Measurements from ENCODE around the gene LRMDA. TPM values are rescaled to one million over a fixed set of nuclear protein-coding genes. Genes with fewer than 3 reads are reported as not detected.
A peak's percentile ranks its signal among the peaks of the same experiment; 100 is the strongest.
"Not testable (repeated sequence)": the region's sequence is repeated elsewhere in the genome, so short reads cannot be mapped to it uniquely, and the experiment has no call there.

LRMDA gene
- total and polyA plus RNA-seq, 12 donors, result 30.7 to 132 (median 78.1) TPM

GRCh38 chr10:75617485-75618155 is 186.2 kb downstream of the LRMDA start:
- no peak overlapping the region for H3K27ac ChIP-seq
- intact Hi-C loops (cut with DNase I), result no loop called here
- 88 to 90% (median 90%) methylated on average over 4 of the region's 4 CpGs for WGBS, 4 donors

GRCh38 chr10:75619635-75620034 is 188.2 kb downstream of the LRMDA start:
- no peaks in the 10 kb centered on the region for H3K9me3 ChIP-seq (replicated peaks in 1 of 3)
- no peaks in the 10 kb centered on the region for H3K27me3 ChIP-seq
- TF ChIP-seq CTCF (IDR thresholded peaks at IDR 0.05), result no peak
- TF ChIP-seq POLR2A (IDR thresholded peaks at IDR 0.05), result no peak
- no peaks in the 10 kb centered on the region for H3K36me3 ChIP-seq (replicated peaks in 1 of 2)
- H3K4me1 ChIP-seq (replicated peaks in 1 of 2), result peaks cover 12 to 34% of the 10 kb centered on the region in 2 donors
- intact Hi-C loops (cut with DNase I), result no loop called here
- no peak overlapping the region for H3K4me3 ChIP-seq
- H3K27ac ChIP-seq, result no peak overlapping the region
- WGBS, 4 donors, result 92 to 96% (median 95%) methylated on average over 3 of the region's 3 CpGs
- DNase-seq, result no peak

More at GRCh38 chr10:75617485-75618155, 186.2 kb downstream of the LRMDA start:
- Histone ChIP-seq H3K4me3 (no peak overlapping the region), H3K9me3 (replicated peaks in 1 of 3) (no peaks in the 10 kb centered on the region), H3K4me1 (replicated peaks in 1 of 2) (peaks cover 20 to 33% of the 10 kb centered on the region in 2 donors), H3K27me3 (no peaks in the 10 kb centered on the region), H3K36me3 (replicated peaks in 1 of 2) (no peaks in the 10 kb centered on the region)
- no peak for TF ChIP-seq POLR2A (IDR thresholded peaks at IDR 0.05)
- TF ChIP-seq CTCF (IDR thresholded peaks at IDR 0.05), result no peak
- peak in 4 of 7 donors; percentile 43 to 57 (median 51) for DNase-seq

GRCh38 chr10:75620356-75620755 is 188.9 kb downstream of the LRMDA start:
- DNase-seq, result no peak
- intact Hi-C loops (cut with DNase I), result no loop called here
- no peaks in the 10 kb centered on the region for H3K9me3 ChIP-seq (replicated peaks in 1 of 3)
- TF ChIP-seq CTCF (IDR thresholded peaks at IDR 0.05), result no peak
- no peak for TF ChIP-seq POLR2A (IDR thresholded peaks at IDR 0.05)
- no peaks in the 10 kb centered on the region for H3K27me3 ChIP-seq
- peaks cover 10 to 31% of the 10 kb centered on the region in 2 donors for H3K4me1 ChIP-seq (replicated peaks in 1 of 2)
- no peak overlapping the region for H3K27ac ChIP-seq
- no peaks in the 10 kb centered on the region for H3K36me3 ChIP-seq (replicated peaks in 1 of 2)
- H3K4me3 ChIP-seq, result no peak overlapping the region

GRCh38 chr10:75621003-75621402 is 189.6 kb downstream of the LRMDA start:
- intact Hi-C loops (cut with DNase I); DNase-seq; H3K9me3 ChIP-seq (replicated peaks in 1 of 3); H3K36me3 ChIP-seq (replicated peaks in 1 of 2); H3K4me3 ChIP-seq; H3K27ac ChIP-seq; H3K27me3 ChIP-seq: not testable (repeated sequence)
- 89 to 98% (median 96%) methylated on average over 4 of the region's 4 CpGs for WGBS, 4 donors
- peaks cover 10 to 29% of the 10 kb centered on the region in 2 donors for H3K4me1 ChIP-seq (replicated peaks in 1 of 2)

GRCh38 chr10:75622503-75622902 is 191.1 kb downstream of the LRMDA start:
- Histone ChIP-seq H3K4me3 (no peak overlapping the region), H3K27me3 (no peaks in the 10 kb centered on the region), H3K4me1 (replicated peaks in 1 of 2) (peaks cover 1 to 28% of the 10 kb centered on the region in 2 donors), H3K27ac (no peak overlapping the region), H3K36me3 (replicated peaks in 1 of 2) (no peaks in the 10 kb centered on the region), H3K9me3 (replicated peaks in 1 of 3) (no peaks in the 10 kb centered on the region)
- intact Hi-C loops (cut with DNase I), result no loop called here
- WGBS, 4 donors, result 77 to 97% (median 89%) methylated on average over 1 of the region's 1 CpG
- no peak for DNase-seq
- no peak for TF ChIP-seq POLR2A (IDR thresholded peaks at IDR 0.05)
- no peak for TF ChIP-seq CTCF (IDR thresholded peaks at IDR 0.05)

Measured in adrenal gland (tissue), 12 donors.